OCI-LY1 (cell line): Measurements from ENCODE around the gene ADGRB2.

Source experiments
- EZH2 ChIP-seq: fragments of 200-600 bp; sonication (generic), shearing (Covaris generic); IDR thresholded peaks from 2 replicates; pipeline ENCODE4 v1.8.0; 2017; ENCODE audit warnings: borderline replicate concordance, mixed run types, mild to moderate bottlenecking, antibody characterized with exemption, low read length, moderate library complexity, mixed read lengths
- TF ChIP-seq, protein P1 (sequence below): fragments of 200-600 bp; sonication (generic), shearing (Covaris generic); IDR thresholded peaks from 2 replicates; pipeline ENCODE4 v1.5.1; 2017; ENCODE audit warnings: mild to moderate bottlenecking, antibody characterized with exemption, low read length, moderate library complexity, mixed read lengths

DNA sequence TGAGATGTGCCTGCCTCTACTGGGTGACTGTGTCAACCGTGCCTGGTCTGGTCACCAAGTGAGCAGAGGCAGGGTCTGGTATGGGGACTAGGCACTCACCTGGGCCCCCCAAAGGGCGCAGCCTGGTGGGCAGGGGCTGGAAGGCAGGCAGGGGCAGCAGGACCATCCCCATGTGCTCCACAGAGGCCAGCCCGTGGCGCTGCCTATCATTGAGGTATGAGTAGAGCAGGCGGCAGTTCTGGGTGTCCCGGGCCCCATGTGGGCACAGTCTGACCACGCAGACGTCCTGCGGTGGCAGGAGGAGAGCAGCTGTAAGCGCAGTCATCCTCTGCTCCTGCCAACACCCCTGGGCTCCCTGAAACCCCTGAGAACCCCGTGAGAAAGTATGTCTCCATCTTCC, 28.0 kb upstream of the ADGRB2 start:
- TF ChIP-seq, protein P1, sequence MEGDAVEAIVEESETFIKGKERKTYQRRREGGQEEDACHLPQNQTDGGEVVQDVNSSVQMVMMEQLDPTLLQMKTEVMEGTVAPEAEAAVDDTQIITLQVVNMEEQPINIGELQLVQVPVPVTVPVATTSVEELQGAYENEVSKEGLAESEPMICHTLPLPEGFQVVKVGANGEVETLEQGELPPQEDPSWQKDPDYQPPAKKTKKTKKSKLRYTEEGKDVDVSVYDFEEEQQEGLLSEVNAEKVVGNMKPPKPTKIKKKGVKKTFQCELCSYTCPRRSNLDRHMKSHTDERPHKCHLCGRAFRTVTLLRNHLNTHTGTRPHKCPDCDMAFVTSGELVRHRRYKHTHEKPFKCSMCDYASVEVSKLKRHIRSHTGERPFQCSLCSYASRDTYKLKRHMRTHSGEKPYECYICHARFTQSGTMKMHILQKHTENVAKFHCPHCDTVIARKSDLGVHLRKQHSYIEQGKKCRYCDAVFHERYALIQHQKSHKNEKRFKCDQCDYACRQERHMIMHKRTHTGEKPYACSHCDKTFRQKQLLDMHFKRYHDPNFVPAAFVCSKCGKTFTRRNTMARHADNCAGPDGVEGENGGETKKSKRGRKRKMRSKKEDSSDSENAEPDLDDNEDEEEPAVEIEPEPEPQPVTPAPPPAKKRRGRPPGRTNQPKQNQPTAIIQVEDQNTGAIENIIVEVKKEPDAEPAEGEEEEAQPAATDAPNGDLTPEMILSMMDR, result no peak
- TF ChIP-seq EZH2, result no peak
